Natural killer cell (primary cell): ENCODE measurements around the gene SIGLEC9. TPM values are rescaled to one million over a fixed set of nuclear protein-coding genes. Genes with fewer than 3 reads are reported as not detected.

ENCODE experiments used
- ATAC-seq, 3 donors: fragments of 150-1000 bp in 2 of 3; fragments of 200-7000 bp in 1 of 3; cut with Tn5 transposase; 1 replicate in 1 of 3; 2 replicates in 2 of 3; pipeline ENCODE4 v1.10.0; 2021; ENCODE audit warnings: mild to moderate bottlenecking in 2 of 3, moderate library complexity in 2 of 3
- DNase-seq, 2 donors: peaks; one replicate each; pipeline versions ENCODE4 v3.0.0 to v3.0.0-alpha.2; 2013 to 2021; ENCODE audit warnings: mixed read lengths in 1 of 2
- H3K27ac ChIP-seq: one replicate; pipeline ENCODE4 v1.5.1; 2013; ENCODE audit warnings: mild to moderate bottlenecking, low read length
- H3K27me3 ChIP-seq: one replicate; pipeline ENCODE4 v1.6.1; 2013; ENCODE audit warnings: low read length; ENCODE audit not compliant: control insufficient read depth, insufficient read depth
- H3K36me3 ChIP-seq: one replicate; pipeline ENCODE4 v1.6.1; 2013; ENCODE audit warnings: low read length; ENCODE audit not compliant: control insufficient read depth, insufficient read depth
- H3K4me1 ChIP-seq: one replicate; pipeline ENCODE4 v1.6.1; 2013; ENCODE audit warnings: low read length; ENCODE audit not compliant: control insufficient read depth, insufficient read depth
- H3K4me3 ChIP-seq: one replicate; pipeline ENCODE4 v1.5.1; 2013; ENCODE audit warnings: low read length
- H3K9me3 ChIP-seq: one replicate; pipeline ENCODE4 v1.6.1; 2013; ENCODE audit warnings: low read length; ENCODE audit not compliant: control insufficient read depth, insufficient read depth
- H3K27ac Mint-ChIP-seq, 2 donors: one replicate each; pipeline ENCODE4 v1.8.0; 2022; ENCODE audit warnings: mild to moderate bottlenecking in 2 of 2, mixed read lengths in 2 of 2, moderate library complexity in 1 of 2
- H3K27me3 Mint-ChIP-seq, 2 donors: one replicate each; pipeline ENCODE4 v1.8.0; 2022; ENCODE audit warnings: low read depth in 2 of 2, mixed read lengths in 2 of 2
- H3K36me3 Mint-ChIP-seq: one replicate; pipeline ENCODE4 v1.8.0; 2022; ENCODE audit warnings: mixed read lengths
- H3K4me1 Mint-ChIP-seq, 2 donors: one replicate each; pipeline ENCODE4 v1.8.0; 2022; ENCODE audit warnings: mixed read lengths in 2 of 2
- H3K4me3 Mint-ChIP-seq: one replicate; pipeline ENCODE4 v1.8.0; 2022; ENCODE audit warnings: mild to moderate bottlenecking, moderate library complexity, mixed read lengths
- H3K9me3 Mint-ChIP-seq, 2 donors: one replicate each; pipeline ENCODE4 v1.8.0; 2022; ENCODE audit warnings: mixed read lengths in 2 of 2
- WGBS: methylation state at CpG from one replicate; pipeline ENCODE4 v1.1.7; 2013; ENCODE audit warnings: missing lambda C conversion rate; ENCODE audit not compliant: insufficient coverage; 5-methylcytosine and 5-hydroxymethylcytosine counted together
- intact Hi-C: fragments of 100-400 bp; cut with micrococcal nuclease; formaldehyde crosslinking; loops from one replicate; pipeline ENCODE4 v1.14.2; 2022
- total RNA-seq, 4 donors: library from RNA; stranded (reverse); fragments of 120-200 nt in 1 of 4; gene quantifications; one replicate each; pipeline versions ENCODE4 v1.2.3 to v1.2.4, GENCODE V29; 2013 to 2022
- TF ChIP-seq, protein P1 (sequence below): fragments of 200-600 bp; IDR thresholded peaks from one replicate; pipeline ENCODE4 v1.8.0; 2022; ENCODE audit warnings: antibody characterized with exemption

Gene SIGLEC9
- total RNA-seq, 3 donors from 2014 or later (not counting 1 experiment from before 2014, with no cell fraction given), result 13.0 to 15.3 (median 13.8) TPM

DNA sequence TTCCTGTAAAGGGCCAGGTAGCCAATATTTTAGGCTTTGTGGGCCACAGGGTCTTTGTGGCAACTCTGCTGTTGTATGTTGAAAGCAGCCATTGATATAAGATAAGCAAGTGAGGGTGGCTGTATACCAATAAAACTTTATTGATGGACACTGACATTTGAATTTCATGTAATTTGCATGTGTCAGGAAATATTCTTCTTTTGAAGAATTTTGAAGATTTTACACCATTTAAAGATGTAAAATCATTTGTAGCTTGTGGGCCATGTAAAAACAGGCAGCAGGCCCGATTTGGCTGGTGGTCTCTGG lies 14.1 kb upstream of the SIGLEC9 start:
- intact Hi-C loops, result loop anchor here (5.0 kb wide), 1 partner anchor 37 kb away; no protein-coding TSS in a partner anchor
- DNase-seq (no peak), ATAC-seq (no peak)
- H3K27ac Mint-ChIP-seq, result no peak overlapping the region
- Histone ChIP-seq H3K27ac (no peak overlapping the region), H3K27me3 (no peaks in the 10 kb centered on the region), H3K36me3 (no peaks in the 10 kb centered on the region), H3K4me3 (no peak overlapping the region), H3K4me1 (peaks cover 44% of the 10 kb centered on the region), H3K9me3 (no peaks in the 10 kb centered on the region)
- H3K27me3 Mint-ChIP-seq, result no peaks in the 10 kb centered on the region
- H3K4me3 Mint-ChIP-seq, result no peak overlapping the region
- no peaks in the 10 kb centered on the region for H3K36me3 Mint-ChIP-seq
- H3K9me3 Mint-ChIP-seq, result no peaks in the 10 kb centered on the region
- WGBS, result 52% methylated on average over 1 of the region's 1 CpG
- H3K4me1 Mint-ChIP-seq, result peaks cover 28 to 30% of the 10 kb centered on the region in 2 donors
- TF ChIP-seq, protein P1, sequence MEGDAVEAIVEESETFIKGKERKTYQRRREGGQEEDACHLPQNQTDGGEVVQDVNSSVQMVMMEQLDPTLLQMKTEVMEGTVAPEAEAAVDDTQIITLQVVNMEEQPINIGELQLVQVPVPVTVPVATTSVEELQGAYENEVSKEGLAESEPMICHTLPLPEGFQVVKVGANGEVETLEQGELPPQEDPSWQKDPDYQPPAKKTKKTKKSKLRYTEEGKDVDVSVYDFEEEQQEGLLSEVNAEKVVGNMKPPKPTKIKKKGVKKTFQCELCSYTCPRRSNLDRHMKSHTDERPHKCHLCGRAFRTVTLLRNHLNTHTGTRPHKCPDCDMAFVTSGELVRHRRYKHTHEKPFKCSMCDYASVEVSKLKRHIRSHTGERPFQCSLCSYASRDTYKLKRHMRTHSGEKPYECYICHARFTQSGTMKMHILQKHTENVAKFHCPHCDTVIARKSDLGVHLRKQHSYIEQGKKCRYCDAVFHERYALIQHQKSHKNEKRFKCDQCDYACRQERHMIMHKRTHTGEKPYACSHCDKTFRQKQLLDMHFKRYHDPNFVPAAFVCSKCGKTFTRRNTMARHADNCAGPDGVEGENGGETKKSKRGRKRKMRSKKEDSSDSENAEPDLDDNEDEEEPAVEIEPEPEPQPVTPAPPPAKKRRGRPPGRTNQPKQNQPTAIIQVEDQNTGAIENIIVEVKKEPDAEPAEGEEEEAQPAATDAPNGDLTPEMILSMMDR, result no peak

DNA sequence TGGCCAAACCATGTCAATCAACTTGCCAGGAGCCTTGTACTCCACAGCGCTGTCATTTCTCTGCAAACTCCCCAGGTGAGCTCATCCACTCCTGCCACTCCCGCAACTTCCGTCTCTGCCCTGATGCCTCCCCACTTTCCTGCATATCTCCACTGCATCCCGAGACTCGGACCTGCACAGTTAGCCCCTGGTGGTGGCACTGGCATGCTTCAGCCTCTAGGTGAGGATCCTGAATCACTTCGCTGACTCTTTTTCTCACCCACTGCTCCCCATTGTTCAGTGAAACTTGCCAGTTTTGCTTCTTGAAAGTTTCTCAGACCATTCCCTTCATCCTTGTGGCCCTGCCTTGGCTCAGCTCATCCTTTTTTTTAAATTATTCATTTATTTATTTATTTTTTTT lies 13.1 kb upstream of the SIGLEC9 start:
- Mint-ChIP-seq H3K9me3 (no peaks in the 10 kb centered on the region), H3K27ac (no peak overlapping the region), H3K4me1 (peaks cover 31% of the 10 kb centered on the region in 2 donors), H3K4me3 (no peak overlapping the region), H3K27me3 (no peaks in the 10 kb centered on the region), H3K36me3 (no peaks in the 10 kb centered on the region)
- 65% methylated on average over 6 of the region's 6 CpGs for WGBS
- Histone ChIP-seq H3K27me3 (no peaks in the 10 kb centered on the region), H3K36me3 (no peaks in the 10 kb centered on the region), H3K4me3 (no peak overlapping the region), H3K9me3 (no peaks in the 10 kb centered on the region), H3K27ac (no peak overlapping the region), H3K4me1 (peaks cover 54% of the 10 kb centered on the region)
- DNase-seq (no peak), ATAC-seq (no peak)
- intact Hi-C loops, result loop anchor here (5.0 kb wide), 1 partner anchor 36 kb away; no protein-coding TSS in a partner anchor
- TF ChIP-seq, protein P1, result peak; percentile 25

- no peaks in the 10 kb centered on the region for H3K9me3 Mint-ChIP-seq
- peak overlapping the region; percentile 67 for H3K4me3 Mint-ChIP-seq
- intact Hi-C loops, result loop anchor here (5.0 kb wide), 1 partner anchor 33 kb away; no protein-coding TSS in a partner anchor
- H3K36me3 Mint-ChIP-seq, result no peaks in the 10 kb centered on the region
- H3K4me1 Mint-ChIP-seq, result peaks cover 25 to 31% of the 10 kb centered on the region in 2 donors
- peaks cover 42% of the 10 kb centered on the region for H3K4me1 ChIP-seq
- H3K27me3 ChIP-seq, result no peaks in the 10 kb centered on the region
- peak overlapping the region; percentile 23 for H3K27ac ChIP-seq
- H3K27me3 Mint-ChIP-seq, result no peaks in the 10 kb centered on the region
- 69% methylated on average over 6 of the region's 6 CpGs for WGBS
- DNase-seq (peak in 1 of 2 donors; percentile 42), ATAC-seq (peak in 2 of 3 donors; percentile 49 to 60)
- H3K9me3 ChIP-seq, result no peaks in the 10 kb centered on the region
- no peaks in the 10 kb centered on the region for H3K36me3 ChIP-seq
- no peak overlapping the region for H3K4me3 ChIP-seq
- peak overlapping the region; percentile 79 to 80 for H3K27ac Mint-ChIP-seq
- TF ChIP-seq, protein P1, result no peak
These were observed 10.5 kb upstream of the SIGLEC9 start for GRCh38 chr19:51114087-51114729.
